ENCODE data around the gene NMU. TPM values are rescaled to one million over a fixed set of nuclear protein-coding genes. Genes with fewer than 3 reads are reported as not detected.

The NMU gene
- total and polyA plus RNA-seq, 4 donors: 1.1 to 2.6 (median 1.6) TPM

- no peak for ATAC-seq (ENCODE audit: insufficient read depth, low FRiP score)
- Histone ChIP-seq H3K27ac (ENCODE audit: low read depth in 1 of 2, low read length in 1 of 2) (no peak overlapping the region), H3K36me3 (ENCODE audit: control insufficient read depth in 4 of 4, insufficient read depth in 4 of 4, low read length in 4 of 4) (no peaks in the 10 kb centered on the region), H3K9ac (ENCODE audit: insufficient read depth in 1 of 2, low read length in 2 of 2) (no peak overlapping the region), H3K9me3 (ENCODE audit: control insufficient read depth in 4 of 4, insufficient read depth in 3 of 4, low read length in 3 of 4) (peaks cover 0 to 2% (median 0%) of the 10 kb centered on the region in 4 donors), H3K4me3 (no peak overlapping the region), H3K27me3 (ENCODE audit: control insufficient read depth in 3 of 3, insufficient read depth in 3 of 3, low read length in 2 of 3) (peaks cover 0 to 3% (median 0%) of the 10 kb centered on the region in 3 donors), H3K4me1 (ENCODE audit: control insufficient read depth in 5 of 5, insufficient read depth in 5 of 5, low read length in 5 of 5) (no peaks in the 10 kb centered on the region)
- no peak for DNase-seq
- no peak for TF ChIP-seq CTCF (IDR thresholded peaks at IDR 0.05; ENCODE audit: control extremely low read depth, extremely low read depth)
Measured at GRCh38 chr4:55671667-55672066, 35.6 kb upstream of the NMU start.

GRCh38 chr4:55670695-55671094 lies 34.6 kb upstream of the NMU start:
- H3K27ac ChIP-seq (ENCODE audit: low read depth in 1 of 2, low read length in 1 of 2): no peak overlapping the region
- peaks cover 0 to 2% (median 0%) of the 10 kb centered on the region in 4 donors for H3K9me3 ChIP-seq (ENCODE audit: control insufficient read depth in 4 of 4, insufficient read depth in 3 of 4, low read length in 3 of 4)
- H3K4me1 ChIP-seq (ENCODE audit: control insufficient read depth in 5 of 5, insufficient read depth in 5 of 5, low read length in 5 of 5): no peaks in the 10 kb centered on the region
- DNase-seq: no peak
- H3K36me3 ChIP-seq (ENCODE audit: control insufficient read depth in 4 of 4, insufficient read depth in 4 of 4, low read length in 4 of 4): no peaks in the 10 kb centered on the region
- H3K4me3 ChIP-seq: no peak overlapping the region
- WGBS, 2 donors: 86 to 87% methylated on average over 2 of the region's 2 CpGs
- ATAC-seq (ENCODE audit: insufficient read depth, low FRiP score): no peak
- no peak overlapping the region for H3K9ac ChIP-seq (ENCODE audit: insufficient read depth in 1 of 2, low read length in 2 of 2)
- TF ChIP-seq CTCF (IDR thresholded peaks at IDR 0.05; ENCODE audit: control extremely low read depth, extremely low read depth): no peak
- H3K27me3 ChIP-seq (ENCODE audit: control insufficient read depth in 3 of 3, insufficient read depth in 3 of 3, low read length in 2 of 3): peaks cover 0 to 3% (median 0%) of the 10 kb centered on the region in 3 donors

- Histone ChIP-seq H3K9me3 (ENCODE audit: control insufficient read depth in 4 of 4, insufficient read depth in 3 of 4, low read length in 3 of 4) (peaks cover 0 to 2% (median 0%) of the 10 kb centered on the region in 4 donors), H3K27me3 (ENCODE audit: control insufficient read depth in 3 of 3, insufficient read depth in 3 of 3, low read length in 2 of 3) (no peaks in the 10 kb centered on the region), H3K4me1 (ENCODE audit: control insufficient read depth in 5 of 5, insufficient read depth in 5 of 5, low read length in 5 of 5) (no peaks in the 10 kb centered on the region), H3K27ac (ENCODE audit: low read depth in 1 of 2, low read length in 1 of 2) (no peak overlapping the region), H3K36me3 (ENCODE audit: control insufficient read depth in 4 of 4, insufficient read depth in 4 of 4, low read length in 4 of 4) (no peaks in the 10 kb centered on the region), H3K4me3 (no peak overlapping the region), H3K9ac (ENCODE audit: insufficient read depth in 1 of 2, low read length in 2 of 2) (no peak overlapping the region)
- no peak for TF ChIP-seq CTCF (IDR thresholded peaks at IDR 0.05; ENCODE audit: control extremely low read depth, extremely low read depth)
- DNase-seq (no peak), ATAC-seq (ENCODE audit: insufficient read depth, low FRiP score) (no peak)
- 91% methylated on average over 6 of the region's 6 CpGs for WGBS, 2 donors
Measured at GRCh38 chr4:55668449-55668848, 32.4 kb upstream of the NMU start.

- DNase-seq (no peak), ATAC-seq (ENCODE audit: insufficient read depth, low FRiP score) (no peak)
- H3K27ac ChIP-seq (ENCODE audit: low read depth in 1 of 2, low read length in 1 of 2): no peak overlapping the region
- H3K4me1 ChIP-seq (ENCODE audit: control insufficient read depth in 5 of 5, insufficient read depth in 5 of 5, low read length in 5 of 5): no peaks in the 10 kb centered on the region
- H3K27me3 ChIP-seq (ENCODE audit: control insufficient read depth in 3 of 3, insufficient read depth in 3 of 3, low read length in 2 of 3): no peaks in the 10 kb centered on the region
- H3K36me3 ChIP-seq (ENCODE audit: control insufficient read depth in 4 of 4, insufficient read depth in 4 of 4, low read length in 4 of 4): no peaks in the 10 kb centered on the region
- WGBS, 2 donors: 92 to 93% methylated on average over 1 of the region's 1 CpG
- TF ChIP-seq CTCF (IDR thresholded peaks at IDR 0.05; ENCODE audit: control extremely low read depth, extremely low read depth): no peak
- no peaks in the 10 kb centered on the region for H3K9me3 ChIP-seq (ENCODE audit: control insufficient read depth in 4 of 4, insufficient read depth in 3 of 4, low read length in 3 of 4)
- no peak overlapping the region for H3K4me3 ChIP-seq
- H3K9ac ChIP-seq (ENCODE audit: insufficient read depth in 1 of 2, low read length in 2 of 2): no peak overlapping the region
Measured at GRCh38 chr4:55666535-55666934, 30.4 kb upstream of the NMU start.
